Uterus (tissue), 4 donors: ENCODE results near the gene KIRREL2. TPM values are rescaled to one million over a fixed set of nuclear protein-coding genes. Genes with fewer than 3 reads are reported as not detected.

ENCODE experiments used
- DNase-seq, 2 donors: peaks; one replicate each; pipeline ENCODE4 v3.0.0-alpha.2; 2019 to 2020
- H3K27ac ChIP-seq, 2 donors: fragments of 200-600 bp; sonication (generic); 1 replicate in 1 of 2; 2 replicates in 1 of 2; pipeline ENCODE4 v1.5.1; 2016 to 2018
- H3K27me3 ChIP-seq, 2 donors: fragments of 200-600 bp; sonication (generic); one replicate each; pipeline ENCODE4 v1.5.1; 2018 to 2019; ENCODE audit warnings: control low read depth in 1 of 2
- H3K36me3 ChIP-seq, 2 donors: fragments of 200-600 bp; sonication (generic); one replicate each; pipeline ENCODE4 v1.5.1; 2019; ENCODE audit warnings: control low read depth in 1 of 2
- H3K4me1 ChIP-seq, 2 donors: fragments of 200-600 bp; sonication (generic); one replicate each; pipeline ENCODE4 v1.5.1; 2018 to 2019; ENCODE audit warnings: control low read depth in 1 of 2
- H3K4me3 ChIP-seq, 2 donors: fragments of 200-600 bp; sonication (generic); 1 replicate in 1 of 2; 2 replicates in 1 of 2; pipeline ENCODE4 v1.5.1; 2018 to 2019; ENCODE audit warnings: mild to moderate bottlenecking in 1 of 2
- H3K9me3 ChIP-seq, 2 donors: fragments of 200-600 bp; sonication (generic); one replicate each; pipeline ENCODE4 v1.5.1; 2019; ENCODE audit warnings: control low read depth in 1 of 2
- POLR2A ChIP-seq, 2 donors: fragments of 450-650 bp; IDR thresholded peaks; one replicate each; pipeline ENCODE4 v1.6.1; 2016; ENCODE audit warnings: antibody characterized with exemption in 2 of 2, mild to moderate bottlenecking in 1 of 2, moderate library complexity in 1 of 2
- intact Hi-C: fragments of 100-400 bp; cut with DNase I; formaldehyde crosslinking; loops from one replicate; pipeline ENCODE4 v1.15.1; 2023; ENCODE audit warnings: low total_unique reads
- total RNA-seq, 4 donors: library from RNA; depleted of rRNA in 3 of 4; stranded (reverse); fragments of >200 nt in 3 of 4; gene quantifications; one replicate each; pipeline versions ENCODE4 v1.1.0 to v1.2.4, GENCODE V29; 2014 to 2023
- TF ChIP-seq, protein P1 (sequence below), 4 experiments: fragments of 200-600 bp in 2 of 4; fragments of 450-650 bp in 2 of 4; sonication (generic) in 2 of 4; IDR thresholded peaks; one replicate each; pipeline ENCODE4 v1.5.1; 2016 to 2019; ENCODE audit warnings: antibody characterized with exemption in 4 of 4, mild to moderate bottlenecking in 2 of 4, moderate library complexity in 1 of 4
- donor health status: DM: yes; HTN: yes; CAD: no.

The KIRREL2 gene
- total RNA-seq, 4 donors from 2014 or later: 0.55 to 2.8 TPM; not detected in 2

GRCh38 chr19:35860436-35860817 is 3.7 kb downstream of the KIRREL2 start:
- Histone ChIP-seq H3K27me3 (peaks cover 8 to 10% of the 10 kb centered on the region in 2 donors), H3K4me1 (no peaks in the 10 kb centered on the region), H3K4me3 (no peak overlapping the region), H3K36me3 (no peaks in the 10 kb centered on the region), H3K9me3 (no peaks in the 10 kb centered on the region), H3K27ac (no peak overlapping the region)
- intact Hi-C loops: no loop called here
- TF ChIP-seq POLR2A (IDR thresholded peaks at IDR 0.05): no peak
- TF ChIP-seq, protein P1, sequence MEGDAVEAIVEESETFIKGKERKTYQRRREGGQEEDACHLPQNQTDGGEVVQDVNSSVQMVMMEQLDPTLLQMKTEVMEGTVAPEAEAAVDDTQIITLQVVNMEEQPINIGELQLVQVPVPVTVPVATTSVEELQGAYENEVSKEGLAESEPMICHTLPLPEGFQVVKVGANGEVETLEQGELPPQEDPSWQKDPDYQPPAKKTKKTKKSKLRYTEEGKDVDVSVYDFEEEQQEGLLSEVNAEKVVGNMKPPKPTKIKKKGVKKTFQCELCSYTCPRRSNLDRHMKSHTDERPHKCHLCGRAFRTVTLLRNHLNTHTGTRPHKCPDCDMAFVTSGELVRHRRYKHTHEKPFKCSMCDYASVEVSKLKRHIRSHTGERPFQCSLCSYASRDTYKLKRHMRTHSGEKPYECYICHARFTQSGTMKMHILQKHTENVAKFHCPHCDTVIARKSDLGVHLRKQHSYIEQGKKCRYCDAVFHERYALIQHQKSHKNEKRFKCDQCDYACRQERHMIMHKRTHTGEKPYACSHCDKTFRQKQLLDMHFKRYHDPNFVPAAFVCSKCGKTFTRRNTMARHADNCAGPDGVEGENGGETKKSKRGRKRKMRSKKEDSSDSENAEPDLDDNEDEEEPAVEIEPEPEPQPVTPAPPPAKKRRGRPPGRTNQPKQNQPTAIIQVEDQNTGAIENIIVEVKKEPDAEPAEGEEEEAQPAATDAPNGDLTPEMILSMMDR (IDR thresholded peaks at IDR 0.05): no peak
- DNase-seq: no peak

- no peak for DNase-seq
- intact Hi-C loops: no loop called here
- Histone ChIP-seq H3K36me3 (no peaks in the 10 kb centered on the region), H3K4me1 (no peaks in the 10 kb centered on the region), H3K27me3 (peaks cover 2 to 7% of the 10 kb centered on the region in 2 donors), H3K9me3 (no peaks in the 10 kb centered on the region), H3K4me3 (no peak overlapping the region), H3K27ac (no peak overlapping the region)
- no peak for TF ChIP-seq POLR2A (IDR thresholded peaks at IDR 0.05)
- TF ChIP-seq, protein P1 (IDR thresholded peaks at IDR 0.05): no peak
These were observed 4.3 kb downstream of the KIRREL2 start for GRCh38 chr19:35860818-35861639.

GRCh38 chr19:35861640-35862160 is 5.0 kb downstream of the KIRREL2 start:
- peaks cover 0 to under 1% of the 10 kb centered on the region in 2 donors for H3K27me3 ChIP-seq
- H3K27ac ChIP-seq: no peak overlapping the region
- no peaks in the 10 kb centered on the region for H3K4me1 ChIP-seq
- TF ChIP-seq, protein P1 (IDR thresholded peaks at IDR 0.05): no peak
- H3K4me3 ChIP-seq: no peak overlapping the region
- no peaks in the 10 kb centered on the region for H3K36me3 ChIP-seq
- intact Hi-C loops: no loop called here
- DNase-seq: no peak
- no peaks in the 10 kb centered on the region for H3K9me3 ChIP-seq

GRCh38 chr19:35862528-35862927 is 5.8 kb downstream of the KIRREL2 start:
- TF ChIP-seq POLR2A (IDR thresholded peaks at IDR 0.05): no peak
- TF ChIP-seq, protein P1 (IDR thresholded peaks at IDR 0.05): no peak

GRCh38 chr19:35863018-35863417 is 6.3 kb downstream of the KIRREL2 start:
- no peak for TF ChIP-seq POLR2A (IDR thresholded peaks at IDR 0.05)
- TF ChIP-seq, protein P1 (IDR thresholded peaks at IDR 0.05): no peak
- Histone ChIP-seq H3K9me3 (no peaks in the 10 kb centered on the region), H3K36me3 (no peaks in the 10 kb centered on the region), H3K4me1 (no peaks in the 10 kb centered on the region), H3K4me3 (no peak overlapping the region), H3K27ac (no peak overlapping the region), H3K27me3 (no peaks in the 10 kb centered on the region)
- intact Hi-C loops: no loop called here
- no peak for DNase-seq

More at GRCh38 chr19:35862528-35862927, 5.8 kb downstream of the KIRREL2 start:
- no peak overlapping the region for H3K27ac ChIP-seq
- intact Hi-C loops: no loop called here
- DNase-seq: no peak
- no peak overlapping the region for H3K4me3 ChIP-seq
- H3K9me3 ChIP-seq: no peaks in the 10 kb centered on the region
- H3K27me3 ChIP-seq: no peaks in the 10 kb centered on the region
- H3K4me1 ChIP-seq: no peaks in the 10 kb centered on the region
- H3K36me3 ChIP-seq: no peaks in the 10 kb centered on the region
